ENCODE data around the gene FARS2.

FARS2 gene

DNA sequence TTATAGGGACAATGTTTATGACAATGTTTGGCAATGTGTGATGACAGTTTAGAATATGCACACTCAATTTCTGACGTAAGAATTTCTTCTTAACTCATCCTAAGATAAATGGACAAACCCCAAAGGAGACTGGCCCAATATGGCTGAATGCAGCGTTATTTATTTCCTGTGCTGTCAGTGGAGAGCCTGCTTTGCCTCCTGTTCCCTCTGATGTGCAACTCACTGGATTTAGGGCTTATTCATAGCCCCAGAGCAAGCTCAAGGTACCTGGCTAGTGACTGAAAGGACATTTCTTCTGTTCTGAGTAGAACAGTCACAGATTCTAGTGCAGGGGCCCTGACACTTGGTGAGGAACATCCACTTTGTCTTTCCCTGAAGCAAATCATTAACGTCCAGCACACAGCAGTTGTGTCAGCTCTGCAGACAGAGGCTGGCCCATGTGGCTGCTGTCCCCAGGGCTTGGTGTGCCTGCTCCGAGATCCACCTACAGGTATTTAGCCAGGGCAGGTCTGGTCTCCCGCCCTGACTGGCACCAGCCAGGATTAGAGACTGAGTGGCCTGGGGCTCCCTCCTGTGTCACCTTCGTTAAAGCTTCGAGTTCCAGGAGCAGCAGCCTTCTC lies 64.8 kb downstream of the FARS2 start:
- no peak for DNase-seq

DNA sequence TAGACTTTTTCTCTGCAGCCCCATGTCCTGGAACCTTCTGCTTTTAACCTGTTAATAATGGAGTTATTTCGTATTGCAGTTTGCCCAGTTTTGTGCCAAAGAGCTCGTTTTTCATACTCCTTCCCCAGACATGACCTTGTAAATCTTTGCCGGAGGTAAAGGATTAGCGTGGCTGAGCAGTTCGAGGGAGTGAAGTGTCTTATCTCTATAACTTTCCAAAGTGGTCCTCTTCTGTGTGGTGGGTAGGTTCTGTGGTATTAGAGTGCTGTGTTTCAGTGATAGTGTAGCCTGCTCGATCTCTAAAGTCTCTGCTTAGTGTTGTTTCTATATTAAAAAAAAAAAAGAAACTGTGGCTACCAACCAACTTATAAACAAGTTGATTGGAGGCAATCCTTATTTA lies 67.5 kb downstream of the FARS2 start:
- no peak for DNase-seq

DNA sequence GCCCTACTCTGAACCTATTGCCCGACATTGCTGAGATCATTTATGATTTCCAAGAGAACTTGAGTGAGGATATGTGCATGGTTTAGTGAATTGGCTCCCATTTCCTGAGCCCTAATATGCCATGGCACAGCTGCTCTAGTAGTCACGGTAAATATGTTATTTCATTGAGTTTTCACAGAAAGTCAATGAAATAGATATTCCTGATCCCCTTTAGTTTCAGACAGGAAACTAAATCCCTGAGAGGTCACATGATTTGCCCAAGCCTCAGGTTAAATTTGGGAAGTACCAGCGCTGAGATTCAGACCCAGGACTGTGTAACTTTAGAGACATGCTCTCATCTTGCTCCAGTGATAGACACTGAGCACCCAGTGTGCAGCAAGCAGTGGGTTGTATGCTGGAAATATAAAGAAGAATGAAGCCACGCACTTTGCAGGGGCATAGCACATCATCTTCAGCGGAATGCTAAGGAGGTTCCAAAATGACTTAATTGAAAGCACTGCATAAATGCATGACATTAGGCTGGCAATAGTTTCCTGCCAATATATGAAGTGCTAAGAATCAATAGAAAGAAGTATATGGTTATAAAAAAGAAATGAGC lies 70.6 kb downstream of the FARS2 start:
- no peak for DNase-seq

DNA sequence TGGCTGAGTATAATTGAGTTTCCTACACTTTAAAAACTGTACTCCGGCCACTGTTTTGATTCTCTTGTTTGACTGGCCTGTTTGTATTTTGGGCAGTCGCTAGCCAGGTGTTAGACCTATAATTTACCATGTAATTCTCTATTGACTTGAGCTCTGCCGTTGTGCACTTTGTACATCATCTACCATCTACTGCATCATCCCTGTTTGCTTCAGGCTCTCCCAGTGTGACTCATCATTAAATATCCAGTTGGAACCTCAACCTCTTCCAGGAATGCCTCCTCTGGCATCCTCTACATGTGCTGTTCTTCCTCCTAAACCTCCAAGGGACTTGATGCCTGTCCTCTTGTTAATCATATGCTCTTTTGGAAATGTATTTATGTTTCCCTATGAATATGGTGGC lies 72.3 kb downstream of the FARS2 start:
- DNase-seq, result no peak

DNA sequence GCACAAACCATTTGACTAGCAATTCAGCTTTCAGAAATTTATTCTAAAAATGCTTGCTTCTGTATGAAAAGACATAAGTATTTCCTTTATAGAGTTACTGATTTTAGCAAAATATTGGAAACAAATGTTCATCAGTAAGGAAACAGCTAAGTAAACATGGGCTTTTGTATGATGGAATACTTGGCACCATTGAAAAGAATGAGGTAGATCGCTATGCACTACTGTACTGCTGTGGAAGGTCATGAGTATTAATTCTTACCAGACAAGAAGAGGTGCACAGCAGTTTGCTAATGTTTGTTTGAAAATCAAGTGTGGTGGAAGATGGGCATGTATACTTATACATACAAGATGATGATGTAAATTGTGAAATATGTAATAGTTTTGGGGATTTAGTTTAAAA lies 73.0 kb downstream of the FARS2 start:
- DNase-seq, result no peak

DNA sequence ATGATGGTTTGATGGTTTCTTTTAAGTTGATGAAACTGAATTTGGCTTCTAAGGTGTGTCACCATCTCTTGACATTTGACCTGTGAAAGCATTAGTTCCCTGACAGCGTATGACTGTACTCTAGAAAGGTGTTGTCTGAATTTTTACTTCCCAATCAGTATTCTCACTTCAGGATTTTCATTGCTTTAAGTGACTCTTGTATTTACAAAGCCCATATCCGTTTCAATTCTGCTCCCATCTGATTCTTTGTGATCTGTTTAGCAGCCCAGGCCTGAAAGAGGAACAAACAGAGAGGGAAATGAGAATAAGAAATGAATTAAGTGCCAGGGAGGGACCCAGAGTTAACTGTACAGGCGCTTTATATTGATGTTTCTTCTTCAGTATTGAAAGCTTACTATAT lies 73.7 kb downstream of the FARS2 start:
- DNase-seq, result no peak

DNA sequence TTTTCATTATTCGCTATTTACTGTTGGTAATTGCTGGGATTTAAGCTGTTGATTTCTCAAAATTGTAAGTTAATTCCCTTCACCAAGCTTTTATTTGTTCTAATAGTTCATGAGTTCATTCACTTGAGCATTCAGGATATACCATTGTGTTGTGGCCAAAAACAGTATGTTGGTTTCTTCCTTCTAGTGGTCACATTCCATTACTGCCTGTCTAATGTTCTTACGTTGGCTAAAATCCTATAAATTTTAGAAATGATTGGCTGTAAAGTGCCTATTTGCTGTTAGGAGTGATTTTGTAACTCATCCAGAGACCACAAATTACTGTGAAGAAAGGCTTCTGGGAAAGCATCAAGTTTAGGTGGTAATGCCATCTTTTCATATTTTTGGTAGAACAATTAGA lies 76.3 kb downstream of the FARS2 start:
- no peak for DNase-seq

DNA sequence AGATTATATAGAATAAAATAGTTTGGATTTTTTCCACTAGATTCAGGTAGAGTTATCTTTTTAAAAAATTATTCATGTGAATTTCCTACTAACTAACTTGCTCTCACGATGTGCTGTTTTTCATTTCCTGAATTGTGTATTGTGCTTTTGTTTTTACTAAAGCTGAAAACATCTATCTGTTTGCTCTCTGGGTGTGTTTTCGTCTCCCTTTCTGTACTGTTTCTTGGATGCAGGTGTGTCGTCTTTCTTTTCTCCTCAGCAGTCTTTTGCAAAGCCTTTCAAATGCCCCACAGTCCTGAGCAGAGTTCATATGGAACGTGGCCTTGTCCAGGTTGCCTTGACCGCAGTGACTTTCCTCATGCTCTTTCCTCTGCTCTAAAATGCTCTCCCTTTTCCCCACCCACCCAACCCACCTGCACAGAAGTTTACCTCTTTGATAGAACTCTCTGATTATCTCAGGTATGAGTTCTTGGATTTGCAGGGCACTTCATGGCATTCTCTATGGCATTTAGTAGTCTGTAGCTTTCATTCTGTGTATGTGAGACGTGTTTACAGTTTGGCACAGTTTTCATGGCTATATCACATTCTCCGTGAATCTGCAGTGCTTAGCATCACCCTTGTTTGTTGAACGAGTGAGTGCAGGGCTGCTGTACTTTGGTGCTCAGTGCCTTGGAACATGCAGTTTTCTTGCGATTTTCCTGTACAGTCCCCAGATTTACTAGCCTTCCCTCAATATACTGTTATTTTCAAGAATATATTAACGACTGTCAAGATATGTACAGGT lies 77.1 kb downstream of the FARS2 start:
- no peak for DNase-seq

DNA sequence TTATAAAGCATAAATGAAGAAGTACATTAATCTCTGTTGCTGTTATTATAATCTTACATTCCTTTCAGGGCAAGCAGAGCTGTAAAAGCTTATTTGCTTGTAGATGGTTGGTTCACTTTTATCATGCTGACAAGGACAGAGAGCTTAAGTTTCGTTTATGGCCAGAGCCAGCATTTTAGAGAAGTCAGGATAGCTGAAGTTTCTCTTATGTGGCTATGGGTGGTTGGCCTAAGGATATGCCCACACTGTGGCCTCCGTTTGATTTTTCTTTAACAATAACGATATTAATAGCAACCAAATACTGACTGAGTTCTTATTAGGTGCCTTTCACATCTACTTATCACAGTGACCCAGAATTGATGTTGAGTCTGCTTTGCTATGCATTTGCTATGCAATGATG lies 78.5 kb downstream of the FARS2 start:
- no peak for DNase-seq

DNA sequence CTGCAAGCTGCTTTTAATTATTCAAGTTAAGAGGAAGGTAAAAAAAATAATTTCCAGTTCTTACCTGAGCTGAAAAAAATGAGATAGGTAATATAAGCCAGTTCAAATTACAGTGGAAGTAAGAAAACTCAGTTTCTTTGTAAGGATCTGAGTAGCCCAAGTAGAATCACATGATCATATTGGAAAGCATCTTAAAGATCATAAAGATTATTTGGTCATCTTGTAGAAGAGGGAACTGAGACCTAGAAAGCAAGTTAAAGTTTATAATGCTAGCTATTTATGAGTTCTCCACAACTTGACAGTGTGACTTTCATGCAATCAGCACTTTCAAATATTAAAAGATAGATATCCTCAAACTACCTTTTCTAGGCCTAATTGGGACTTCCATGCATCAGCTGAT lies 80.5 kb downstream of the FARS2 start:
- DNase-seq, result no peak

DNA sequence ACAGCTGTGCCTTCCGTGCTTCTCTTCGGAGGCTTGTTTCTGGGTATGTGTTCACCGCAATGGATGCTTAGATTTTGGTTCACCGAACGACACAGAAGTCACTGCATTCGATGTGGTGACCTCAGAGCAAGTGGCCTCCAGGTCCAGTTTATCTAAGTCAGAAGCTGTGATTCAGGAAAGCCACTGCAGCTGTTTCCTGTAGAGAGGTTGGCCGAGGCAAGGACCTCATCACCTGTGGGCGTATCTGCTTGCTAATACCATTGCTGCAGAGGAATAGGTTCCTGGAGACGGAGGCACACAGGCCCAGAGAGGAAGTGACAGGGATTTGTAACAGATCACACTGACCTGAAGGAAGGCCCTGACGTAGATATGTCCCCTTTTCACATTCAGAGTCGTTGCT lies 82.7 kb downstream of the FARS2 start:
- DNase-seq, result no peak

DNA sequence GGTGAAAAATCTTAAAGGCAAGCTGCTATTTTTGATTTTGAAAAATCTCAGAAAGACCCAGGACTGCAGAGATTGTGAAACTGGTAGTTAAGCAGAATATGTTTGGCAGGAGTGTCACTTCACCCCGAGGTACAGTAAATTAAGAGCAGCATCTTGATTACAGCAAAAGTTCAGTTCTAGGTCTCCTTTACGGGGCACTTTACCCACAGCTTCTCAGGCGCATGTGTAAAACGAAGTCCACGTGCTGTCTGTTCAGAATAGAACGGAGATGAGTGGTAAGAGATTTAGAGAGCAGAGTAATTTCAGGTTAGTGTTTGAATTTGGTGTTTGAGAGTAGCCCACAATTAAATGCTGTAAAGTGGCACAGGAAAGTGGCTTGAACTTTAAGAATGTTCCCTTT lies 84.0 kb downstream of the FARS2 start:
- DNase-seq, result no peak

DNA sequence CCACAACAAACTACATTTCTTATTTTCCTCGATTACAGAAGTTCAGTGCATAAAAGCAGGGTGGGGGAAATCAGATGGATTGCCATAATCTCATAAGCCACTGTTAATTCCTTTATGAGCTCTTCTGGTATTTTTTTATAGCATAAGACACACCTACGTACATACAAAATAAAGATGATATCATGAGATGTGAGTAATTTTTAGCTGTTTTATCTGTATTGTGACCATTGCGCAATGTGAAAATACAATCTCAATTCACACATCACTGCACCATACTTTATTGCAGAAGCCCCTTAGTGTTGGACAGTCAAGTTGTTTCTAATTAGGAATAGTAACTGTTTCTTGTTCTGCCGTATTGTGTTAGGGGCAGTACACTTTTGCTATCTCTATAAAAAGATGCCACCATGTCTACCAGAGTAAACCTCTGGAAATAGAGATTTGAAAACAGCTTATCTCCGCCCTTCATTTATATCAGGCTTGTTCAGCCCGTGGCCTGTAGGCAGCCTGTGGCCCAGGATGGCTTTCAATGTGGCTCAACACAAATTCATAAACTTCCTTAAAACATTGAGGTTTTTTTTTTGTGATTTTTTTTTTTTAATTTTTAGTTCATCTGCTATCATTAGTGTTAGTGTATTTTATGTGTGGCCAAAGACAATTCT lies 90.4 kb downstream of the FARS2 start:
- DNase-seq, result no peak

DNA sequence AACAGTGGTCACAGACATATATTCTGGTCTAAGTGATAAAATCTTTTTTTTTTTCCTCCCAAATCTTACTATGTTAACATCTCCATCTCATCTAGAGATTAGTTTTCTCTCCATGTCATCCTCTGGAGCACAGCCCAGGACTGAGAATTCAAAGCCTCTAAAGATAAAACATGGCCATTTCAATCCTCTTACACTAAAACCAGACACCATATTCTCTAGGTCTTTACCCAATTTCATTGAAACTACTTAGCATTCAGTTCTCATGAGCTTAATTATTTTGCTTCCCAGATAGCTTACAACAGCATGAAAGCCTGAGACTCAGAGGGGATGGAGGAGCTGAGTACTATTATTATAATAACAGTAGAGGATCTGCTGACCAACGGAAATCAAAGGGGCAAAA lies 92.7 kb downstream of the FARS2 start:
- no peak for DNase-seq

DNA sequence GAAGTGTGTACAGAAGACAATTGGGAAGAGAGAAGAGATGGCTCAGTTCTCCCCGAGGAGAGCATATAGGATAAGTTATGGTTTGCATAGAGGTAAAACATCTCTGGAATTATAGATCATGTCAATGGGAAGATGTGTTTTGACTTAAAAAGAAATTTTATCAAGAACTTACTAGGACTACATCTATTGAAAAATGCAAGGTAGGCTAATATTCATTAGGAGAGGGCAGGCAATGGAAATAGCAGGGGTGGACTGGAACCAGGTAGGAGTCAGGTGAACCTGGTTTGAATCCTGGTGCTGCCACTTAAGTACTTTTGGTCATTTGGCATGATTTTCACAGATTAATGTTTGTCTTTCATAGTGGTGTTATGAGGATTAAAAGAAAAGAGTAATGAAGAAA lies 96.2 kb downstream of the FARS2 start:
- no peak for DNase-seq

DNA sequence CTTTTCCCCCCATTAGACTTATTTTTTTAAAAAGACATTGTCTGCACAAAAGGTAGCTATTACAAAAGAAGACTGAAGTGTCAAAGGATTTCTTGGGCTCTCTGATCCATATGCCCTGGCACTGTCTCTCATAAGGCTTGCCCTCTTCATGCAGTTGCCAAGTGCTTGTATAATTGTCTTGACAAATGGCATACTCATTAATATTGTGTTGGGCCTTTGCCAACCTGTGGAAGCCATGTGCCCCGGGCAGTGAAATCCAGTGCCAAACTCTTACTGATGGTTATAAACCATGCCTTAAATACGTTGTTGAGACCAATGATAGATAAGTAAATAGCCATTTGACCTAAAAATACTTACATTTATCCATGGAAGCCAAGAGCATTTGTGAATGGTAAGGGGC lies 98.1 kb downstream of the FARS2 start:
- DNase-seq, result no peak

DNA sequence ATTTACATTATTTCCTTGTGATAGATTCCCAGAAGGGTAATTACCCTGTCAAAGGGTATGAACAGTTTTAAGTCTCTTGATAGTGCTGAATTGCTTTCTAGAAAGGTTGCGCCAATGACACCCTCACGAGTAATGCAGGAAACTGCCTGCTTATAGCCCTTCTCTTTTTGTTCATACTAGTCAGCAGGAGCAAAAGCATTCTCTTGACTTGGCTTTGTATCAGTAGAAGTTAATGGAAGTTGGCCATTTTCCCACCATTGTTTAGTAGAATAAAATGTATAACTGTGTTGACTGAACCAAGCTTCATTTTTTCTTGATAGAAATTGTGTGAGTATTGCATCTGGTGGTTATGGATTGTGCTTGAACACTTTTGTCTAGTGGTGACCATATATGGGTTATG lies 100.1 kb downstream of the FARS2 start:
- no peak for DNase-seq

DNA sequence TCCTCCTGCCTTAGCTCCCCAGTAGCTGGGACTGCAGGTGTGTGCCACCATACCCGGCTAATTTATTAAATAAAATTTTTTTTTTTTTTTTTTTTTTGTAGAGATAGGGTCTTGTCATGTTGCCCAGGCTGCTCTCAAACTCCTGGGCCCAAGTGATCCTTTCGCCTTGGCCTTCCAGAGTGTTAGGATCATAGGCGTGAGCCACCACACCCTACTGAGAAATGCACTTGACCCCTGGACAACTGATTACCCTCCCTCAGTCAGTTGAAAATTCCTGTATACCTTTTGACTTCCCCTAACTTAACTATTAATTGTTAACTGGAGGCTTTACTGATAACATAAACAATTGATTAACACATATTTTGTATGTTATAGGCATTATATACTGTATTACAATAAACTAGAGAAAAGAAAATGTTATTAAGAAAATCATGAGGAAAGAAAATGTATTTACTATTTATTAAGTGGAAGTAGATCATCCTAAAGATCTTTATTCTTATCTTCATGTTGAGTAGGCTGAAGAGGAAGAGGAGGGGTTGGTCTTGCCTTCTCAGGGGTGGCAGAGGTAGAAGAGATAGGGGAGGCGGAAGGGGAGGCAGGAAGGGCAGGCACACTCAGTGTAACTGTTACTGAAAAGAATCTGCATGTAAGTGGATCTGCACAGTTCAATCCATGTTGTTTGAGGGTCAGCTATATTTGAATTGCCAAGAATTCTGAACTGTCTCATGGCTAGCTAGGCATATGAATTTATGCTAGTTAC lies 104.3 kb downstream of the FARS2 start:
- no peak for DNase-seq

DNA sequence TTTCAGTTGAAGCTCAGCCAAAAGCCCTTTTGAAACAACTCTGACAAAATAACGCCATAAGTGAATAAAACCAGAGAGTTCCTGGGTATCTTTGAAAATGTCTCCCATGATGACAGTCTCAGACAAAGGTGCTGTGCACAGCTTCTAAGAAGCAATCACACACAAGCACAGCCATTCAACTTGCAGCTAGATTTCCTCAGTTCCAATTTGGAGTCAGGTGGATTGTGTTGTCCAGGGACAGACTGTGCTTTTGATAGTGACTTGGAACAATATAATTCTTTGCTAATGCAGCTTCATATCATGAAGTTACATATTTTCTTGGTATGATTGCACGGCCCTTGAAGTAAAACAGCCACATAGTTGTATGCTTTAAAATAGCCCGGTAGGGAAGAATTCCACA lies 105.6 kb downstream of the FARS2 start:
- no peak for DNase-seq

DNA sequence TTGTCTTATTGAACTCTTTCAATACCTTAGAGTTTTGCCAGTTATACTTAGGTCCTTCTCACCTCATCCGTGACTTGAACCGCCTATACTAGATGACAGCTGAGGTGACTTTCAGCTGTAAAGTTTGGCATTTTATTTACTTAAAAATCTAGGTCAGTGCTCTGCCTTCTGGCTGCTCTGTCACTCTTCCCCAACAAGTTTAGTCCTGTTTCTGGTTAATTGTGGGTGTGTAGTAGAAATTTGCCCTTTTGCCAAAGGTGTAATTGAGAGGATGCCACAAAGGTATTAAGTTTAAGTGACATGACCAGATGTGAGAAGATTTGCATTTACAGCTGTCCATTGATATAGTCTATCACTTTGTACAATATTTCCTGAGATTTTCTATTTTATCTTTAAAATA lies 106.2 kb downstream of the FARS2 start:
- no peak for DNase-seq

DNA sequence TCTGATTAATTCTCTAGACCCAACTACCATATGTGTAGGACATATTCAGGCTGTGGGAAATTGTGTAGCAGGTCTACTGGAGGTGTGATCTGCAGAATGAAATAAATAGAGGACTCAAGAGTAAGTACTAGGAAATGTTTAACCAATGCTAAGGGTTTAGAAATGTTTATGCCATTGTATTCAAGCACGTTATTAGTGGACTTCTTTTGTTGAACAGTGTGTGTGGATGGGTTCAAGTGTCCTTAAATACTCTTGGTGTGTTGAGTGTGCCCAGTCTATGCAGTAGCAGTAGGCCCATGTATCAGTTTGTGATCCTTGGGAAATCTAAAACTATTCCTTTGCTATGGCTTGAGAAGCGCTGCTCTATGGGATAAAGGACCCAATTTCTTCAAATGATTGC lies 112.1 kb downstream of the FARS2 start:
- no peak for DNase-seq

DNA sequence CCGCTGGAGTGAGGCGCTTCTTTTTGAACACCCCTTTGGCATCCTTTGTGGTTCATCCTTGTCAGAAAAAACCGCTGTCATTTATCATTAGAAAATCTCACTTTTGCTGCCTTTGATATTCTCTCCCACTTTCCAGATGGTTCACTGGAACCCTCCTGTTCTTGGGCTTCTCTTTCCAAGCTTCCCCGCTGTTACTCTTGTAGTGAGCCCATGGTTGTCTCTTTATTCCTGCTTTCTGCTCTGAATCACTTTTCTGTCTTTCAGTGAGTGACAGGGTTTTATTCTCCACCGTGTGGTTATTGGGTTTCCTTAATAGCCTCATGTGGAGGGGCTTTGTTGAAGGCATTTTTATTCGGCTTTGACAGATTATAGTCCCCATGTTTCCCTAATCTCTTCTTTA lies 117.0 kb downstream of the FARS2 start:
- DNase-seq, result no peak

DNA sequence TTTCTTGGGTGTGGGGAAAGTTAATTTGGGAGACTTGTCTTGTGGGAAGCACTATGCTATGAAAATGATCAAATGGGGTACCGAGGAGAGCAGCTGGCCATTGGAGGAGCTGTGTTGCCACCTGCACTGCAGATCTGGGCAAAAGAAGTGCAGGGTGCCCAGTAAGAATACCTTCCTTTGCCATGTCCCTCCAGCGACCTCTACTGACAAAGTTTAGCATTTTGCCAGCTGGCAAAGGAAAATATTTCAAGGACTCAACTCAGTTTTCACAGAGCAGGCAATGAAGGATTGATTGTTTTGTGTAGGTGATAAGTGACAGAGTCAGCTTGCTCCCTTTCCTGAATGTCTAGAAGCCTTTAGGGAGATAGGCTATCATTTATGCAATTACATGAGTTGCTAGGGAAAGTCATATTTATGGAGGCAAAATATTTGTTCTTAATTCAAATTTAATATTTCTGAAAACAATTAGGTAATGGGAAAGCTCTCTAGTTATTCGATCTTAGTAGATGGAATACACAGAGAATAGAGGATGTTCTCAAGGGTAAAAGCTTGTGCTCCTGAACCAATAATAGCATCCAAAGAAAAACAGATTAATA lies 118.4 kb downstream of the FARS2 start:
- no peak for DNase-seq
